ENCODE data around the gene SLC27A1. TPM values are rescaled to one million over a fixed set of nuclear protein-coding genes. Genes with fewer than 3 reads are reported as not detected.

The SLC27A1 gene
- total and polyA plus RNA-seq, 9 of the 15 experiments (the other 6 are each of a cell fraction or from before 2014, with no cell fraction given): 0.06 to 3.0 (median 1.1) TPM

GRCh38 chr19:17553256-17553655, 82.9 kb downstream of the SLC27A1 start (continued):
- TF ChIP-seq ADNP (tag; IDR thresholded peaks at IDR 0.05) (no peak), PML (IDR thresholded peaks at IDR 0.05; ENCODE audit: low read length) (no peak), ZNF76 (CRISPR knock-in tag; IDR thresholded peaks at IDR 0.05; ENCODE audit: borderline replicate concordance) (no peak), MAZ (CRISPR knock-in tag; conservative IDR thresholded peaks at IDR 0.05 in 1 of 2, IDR thresholded peaks at IDR 0.05 in 1 of 2) (peak; percentile 16 to 23; a peak in 1 of 4 replicates), LCOR (CRISPR knock-in tag; IDR thresholded peaks at IDR 0.05) (no peak), RCOR1 (IDR thresholded peaks at IDR 0.05; ENCODE audit: borderline replicate concordance in 1 of 2, low read depth in 2 of 2, low read length in 2 of 2) (peak in 1 of 2 experiments; percentile 26; a peak in 1 of 4 replicates), MTA3 (IDR thresholded peaks at IDR 0.05; ENCODE audit: borderline replicate concordance) (0 out of 2 replicates have a peak, but pooled peaks have one; percentile 44), POLR2AphosphoS2 (IDR thresholded peaks at IDR 0.05; ENCODE audit: low read length) (no peak), GTF2A2 (tag; IDR thresholded peaks at IDR 0.05) (no peak), ELK1 (CRISPR knock-in tag; IDR thresholded peaks at IDR 0.05) (no peak), FOXJ3 (CRISPR knock-in tag; IDR thresholded peaks at IDR 0.05) (no peak), KDM1A (IDR thresholded peaks at IDR 0.05) (peak in 1 of 2 experiments; percentile 17; a peak in 1 of 4 replicates), PTRF (tag; IDR thresholded peaks at IDR 0.05) (no peak), MAFF (IDR thresholded peaks at IDR 0.05; ENCODE audit: low read length) (no peak)
- TF ChIP-seq, protein P1, sequence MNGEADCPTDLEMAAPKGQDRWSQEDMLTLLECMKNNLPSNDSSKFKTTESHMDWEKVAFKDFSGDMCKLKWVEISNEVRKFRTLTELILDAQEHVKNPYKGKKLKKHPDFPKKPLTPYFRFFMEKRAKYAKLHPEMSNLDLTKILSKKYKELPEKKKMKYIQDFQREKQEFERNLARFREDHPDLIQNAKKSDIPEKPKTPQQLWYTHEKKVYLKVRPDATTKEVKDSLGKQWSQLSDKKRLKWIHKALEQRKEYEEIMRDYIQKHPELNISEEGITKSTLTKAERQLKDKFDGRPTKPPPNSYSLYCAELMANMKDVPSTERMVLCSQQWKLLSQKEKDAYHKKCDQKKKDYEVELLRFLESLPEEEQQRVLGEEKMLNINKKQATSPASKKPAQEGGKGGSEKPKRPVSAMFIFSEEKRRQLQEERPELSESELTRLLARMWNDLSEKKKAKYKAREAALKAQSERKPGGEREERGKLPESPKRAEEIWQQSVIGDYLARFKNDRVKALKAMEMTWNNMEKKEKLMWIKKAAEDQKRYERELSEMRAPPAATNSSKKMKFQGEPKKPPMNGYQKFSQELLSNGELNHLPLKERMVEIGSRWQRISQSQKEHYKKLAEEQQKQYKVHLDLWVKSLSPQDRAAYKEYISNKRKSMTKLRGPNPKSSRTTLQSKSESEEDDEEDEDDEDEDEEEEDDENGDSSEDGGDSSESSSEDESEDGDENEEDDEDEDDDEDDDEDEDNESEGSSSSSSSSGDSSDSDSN (IDR thresholded peaks at IDR 0.05; ENCODE audit: borderline replicate concordance in 1 of 2, low read depth in 2 of 2, low read length in 2 of 2): 0 out of 4 replicates have a peak, but pooled peaks of 1 of the 2 experiments have one; percentile 34
- TF ChIP-seq, protein P2, sequence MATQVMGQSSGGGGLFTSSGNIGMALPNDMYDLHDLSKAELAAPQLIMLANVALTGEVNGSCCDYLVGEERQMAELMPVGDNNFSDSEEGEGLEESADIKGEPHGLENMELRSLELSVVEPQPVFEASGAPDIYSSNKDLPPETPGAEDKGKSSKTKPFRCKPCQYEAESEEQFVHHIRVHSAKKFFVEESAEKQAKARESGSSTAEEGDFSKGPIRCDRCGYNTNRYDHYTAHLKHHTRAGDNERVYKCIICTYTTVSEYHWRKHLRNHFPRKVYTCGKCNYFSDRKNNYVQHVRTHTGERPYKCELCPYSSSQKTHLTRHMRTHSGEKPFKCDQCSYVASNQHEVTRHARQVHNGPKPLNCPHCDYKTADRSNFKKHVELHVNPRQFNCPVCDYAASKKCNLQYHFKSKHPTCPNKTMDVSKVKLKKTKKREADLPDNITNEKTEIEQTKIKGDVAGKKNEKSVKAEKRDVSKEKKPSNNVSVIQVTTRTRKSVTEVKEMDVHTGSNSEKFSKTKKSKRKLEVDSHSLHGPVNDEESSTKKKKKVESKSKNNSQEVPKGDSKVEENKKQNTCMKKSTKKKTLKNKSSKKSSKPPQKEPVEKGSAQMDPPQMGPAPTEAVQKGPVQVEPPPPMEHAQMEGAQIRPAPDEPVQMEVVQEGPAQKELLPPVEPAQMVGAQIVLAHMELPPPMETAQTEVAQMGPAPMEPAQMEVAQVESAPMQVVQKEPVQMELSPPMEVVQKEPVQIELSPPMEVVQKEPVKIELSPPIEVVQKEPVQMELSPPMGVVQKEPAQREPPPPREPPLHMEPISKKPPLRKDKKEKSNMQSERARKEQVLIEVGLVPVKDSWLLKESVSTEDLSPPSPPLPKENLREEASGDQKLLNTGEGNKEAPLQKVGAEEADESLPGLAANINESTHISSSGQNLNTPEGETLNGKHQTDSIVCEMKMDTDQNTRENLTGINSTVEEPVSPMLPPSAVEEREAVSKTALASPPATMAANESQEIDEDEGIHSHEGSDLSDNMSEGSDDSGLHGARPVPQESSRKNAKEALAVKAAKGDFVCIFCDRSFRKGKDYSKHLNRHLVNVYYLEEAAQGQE (IDR thresholded peaks at IDR 0.05; ENCODE audit: borderline replicate concordance): peak; percentile 67
- TF ChIP-seq, protein P2 (CRISPR knock-in tag; IDR thresholded peaks at IDR 0.05; ENCODE audit: low read depth): no peak
- TF ChIP-seq, protein P3, sequence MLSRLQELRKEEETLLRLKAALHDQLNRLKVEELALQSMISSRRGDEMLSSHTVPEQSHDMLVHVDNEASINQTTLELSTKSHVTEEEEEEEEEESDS (CRISPR knock-in tag; IDR thresholded peaks at IDR 0.05): no peak
